Mesenchymal stem cell (in vitro differentiated cells and primary cell): ENCODE data around the gene SPATA22.

ENCODE experiments used
- DNase-seq: peaks from one replicate; pipeline ENCODE4 v3.0.0-alpha.2; 2013
- H2AFZ ChIP-seq: one replicate; pipeline ENCODE4 v1.6.1; 2013; ENCODE audit warnings: low read depth, mild to moderate bottlenecking, control low read depth, inconsistent platforms, low read length, moderate library complexity
- H2AK5ac ChIP-seq: 2 replicates; pipeline ENCODE4 v1.6.1; 2013; ENCODE audit warnings: low read length, moderate library complexity, mild to moderate bottlenecking, inconsistent platforms; ENCODE audit not compliant: severe bottlenecking
- H2BK120ac ChIP-seq: one replicate; pipeline ENCODE4 v1.6.1; 2013; ENCODE audit warnings: low read depth, mild to moderate bottlenecking, inconsistent platforms, low read length, moderate library complexity
- H2BK12ac ChIP-seq, 2 experiments: one replicate each; pipeline ENCODE4 v1.6.1; 2013; ENCODE audit warnings: inconsistent platforms in 2 of 2, low read length in 2 of 2, mild to moderate bottlenecking in 2 of 2, moderate library complexity in 2 of 2, control low read depth in 1 of 2
- H2BK15ac ChIP-seq: one replicate; pipeline ENCODE4 v1.6.1; 2013; ENCODE audit warnings: mild to moderate bottlenecking, low read depth, inconsistent platforms; ENCODE audit not compliant: poor library complexity, severe bottlenecking
- H2BK5ac ChIP-seq: 2 replicates; pipeline ENCODE4 v1.6.1; 2013; ENCODE audit warnings: low read depth, mild to moderate bottlenecking, low read length, control low read depth, inconsistent platforms; ENCODE audit not compliant: poor library complexity, severe bottlenecking
- H3K14ac ChIP-seq, 2 experiments: one replicate each; pipeline ENCODE4 v1.6.1; 2013; ENCODE audit warnings: inconsistent platforms in 2 of 2, low read length in 2 of 2, control low read depth in 1 of 2, mild to moderate bottlenecking in 1 of 2, moderate library complexity in 1 of 2
- H3K18ac ChIP-seq, 2 experiments: one replicate each; pipeline ENCODE4 v1.6.1; 2013; ENCODE audit warnings: inconsistent platforms in 2 of 2, low read length in 2 of 2, control low read depth in 1 of 2, low read depth in 1 of 2, mild to moderate bottlenecking in 1 of 2
- H3K23ac ChIP-seq, 2 experiments: one replicate each; pipeline ENCODE4 v1.6.1; 2013; ENCODE audit warnings: inconsistent platforms in 2 of 2, low read length in 2 of 2, mild to moderate bottlenecking in 2 of 2, moderate library complexity in 2 of 2, control low read depth in 1 of 2
- H3K27ac ChIP-seq: 2 replicates; pipeline ENCODE4 v1.5.1; 2013; ENCODE audit warnings: mild to moderate bottlenecking, moderate library complexity, low read length, control low read depth, inconsistent platforms; ENCODE audit not compliant: poor library complexity, severe bottlenecking
- H3K27me3 ChIP-seq, 2 experiments: 2 replicates each; pipeline versions ENCODE4 v1.6.1 to v1.7.0; 2013; ENCODE audit warnings: low read length in 2 of 2, mild to moderate bottlenecking in 2 of 2, moderate library complexity in 2 of 2, control low read depth in 1 of 2, inconsistent platforms in 1 of 2; ENCODE audit not compliant: control insufficient read depth in 1 of 2, insufficient read depth in 1 of 2
- H3K36me3 ChIP-seq, 2 experiments: 2 replicates each; pipeline versions ENCODE4 v1.6.1 to v1.7.0; 2013; ENCODE audit warnings: low read length in 2 of 2, control low read depth in 1 of 2, inconsistent platforms in 1 of 2, low read depth in 1 of 2, mild to moderate bottlenecking in 1 of 2; ENCODE audit not compliant: insufficient read depth in 2 of 2, control insufficient read depth in 1 of 2
- H3K4ac ChIP-seq, 2 experiments: one replicate each; pipeline ENCODE4 v1.6.1; 2013; ENCODE audit warnings: inconsistent platforms in 2 of 2, low read length in 2 of 2, mild to moderate bottlenecking in 2 of 2, moderate library complexity in 2 of 2, control low read depth in 1 of 2, low read depth in 1 of 2
- H3K4me1 ChIP-seq: 2 replicates; pipeline ENCODE4 v1.6.1; 2013; ENCODE audit warnings: low read depth, low read length, control low read depth; ENCODE audit not compliant: control insufficient read depth, insufficient read depth
- H3K4me2 ChIP-seq: 2 replicates; pipeline ENCODE4 v1.6.1; 2013; ENCODE audit warnings: low read length, mild to moderate bottlenecking, inconsistent platforms; ENCODE audit not compliant: poor library complexity, severe bottlenecking
- H3K4me3 ChIP-seq, 2 experiments: 2 replicates each; pipeline versions ENCODE4 v1.5.1 to v1.7.0; 2013; ENCODE audit warnings: low read length in 2 of 2, mild to moderate bottlenecking in 2 of 2, control low read depth in 1 of 2, low read depth in 1 of 2; ENCODE audit not compliant: insufficient read depth in 1 of 2
- H3K79me1 ChIP-seq: replicated peaks from 2 replicates; pipeline ENCODE4 v1.6.1; 2013; ENCODE audit warnings: mild to moderate bottlenecking, control low read depth, low read length, inconsistent platforms; ENCODE audit not compliant: poor library complexity, severe bottlenecking
- H3K9ac ChIP-seq: 2 replicates; pipeline ENCODE4 v1.7.0; 2013; ENCODE audit warnings: mild to moderate bottlenecking, low read length, moderate library complexity
- H3K9me3 ChIP-seq: 2 replicates; pipeline ENCODE4 v1.7.0; 2013; ENCODE audit warnings: mild to moderate bottlenecking, low read length; ENCODE audit not compliant: control insufficient read depth
- H4K8ac ChIP-seq: one replicate; pipeline ENCODE4 v1.6.1; 2013; ENCODE audit warnings: inconsistent platforms, mild to moderate bottlenecking, low read length, moderate library complexity
- H4K91ac ChIP-seq: one replicate; pipeline ENCODE4 v1.6.1; 2013; ENCODE audit warnings: mild to moderate bottlenecking, low read length, inconsistent platforms
- WGBS: methylation state at CpG from one replicate; pipeline ENCODE4 v1.1.7; 2013; ENCODE audit warnings: mixed read lengths; 5-methylcytosine and 5-hydroxymethylcytosine counted together

Gene SPATA22

DNA sequence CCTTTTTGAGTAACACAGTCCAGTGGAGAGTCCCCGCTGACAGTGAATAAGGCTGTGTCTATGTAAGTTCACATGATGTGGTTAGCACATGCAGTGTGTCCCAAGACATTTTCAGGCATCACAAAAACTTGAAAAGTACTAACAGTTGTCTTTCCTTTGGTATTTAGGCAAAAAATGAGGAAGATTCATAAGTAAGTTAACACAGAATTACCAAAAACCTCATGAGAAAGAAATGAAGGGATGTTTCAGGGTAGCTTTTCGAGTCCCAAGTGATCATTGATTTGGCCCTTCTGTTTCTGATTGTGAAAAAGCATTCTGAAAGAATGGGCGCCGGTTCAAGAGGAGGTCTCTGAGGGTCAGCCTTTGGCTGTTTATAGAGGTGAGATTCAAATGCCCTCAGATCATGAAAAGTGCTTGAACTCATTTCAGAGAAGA is 3.6 kb upstream of the SPATA22 start:
- no peaks in the 10 kb centered on the region for H3K27me3 ChIP-seq
- no peak overlapping the region for H3K18ac ChIP-seq
- no peak overlapping the region for H4K8ac ChIP-seq
- H2AK5ac ChIP-seq = no peak overlapping the region
- H2BK120ac ChIP-seq = no peak overlapping the region
- no peak overlapping the region for H2BK12ac ChIP-seq
- no peak overlapping the region for H2BK15ac ChIP-seq
- H3K79me1 ChIP-seq = no peaks in the 10 kb centered on the region
- H4K91ac ChIP-seq = no peak overlapping the region
- H2BK5ac ChIP-seq = no peak overlapping the region
- H3K23ac ChIP-seq = no peak overlapping the region
- H3K27ac ChIP-seq = no peak overlapping the region
- H3K4me3 ChIP-seq = peak overlapping the region in 1 of 2 experiments; percentile 85
- DNase-seq = no peak
- no peak overlapping the region for H2AFZ ChIP-seq
- H3K4me1 ChIP-seq = no peaks in the 10 kb centered on the region
- peak overlapping the region; percentile 96 for H3K9ac ChIP-seq
- H3K14ac ChIP-seq = no peak overlapping the region
- 83% methylated on average over 4 of the region's 4 CpGs for WGBS
- H3K4me2 ChIP-seq = no peak overlapping the region
- no peaks in the 10 kb centered on the region for H3K9me3 ChIP-seq
- H3K4ac ChIP-seq = no peak overlapping the region
- H3K36me3 ChIP-seq = no peaks in the 10 kb centered on the region

DNA sequence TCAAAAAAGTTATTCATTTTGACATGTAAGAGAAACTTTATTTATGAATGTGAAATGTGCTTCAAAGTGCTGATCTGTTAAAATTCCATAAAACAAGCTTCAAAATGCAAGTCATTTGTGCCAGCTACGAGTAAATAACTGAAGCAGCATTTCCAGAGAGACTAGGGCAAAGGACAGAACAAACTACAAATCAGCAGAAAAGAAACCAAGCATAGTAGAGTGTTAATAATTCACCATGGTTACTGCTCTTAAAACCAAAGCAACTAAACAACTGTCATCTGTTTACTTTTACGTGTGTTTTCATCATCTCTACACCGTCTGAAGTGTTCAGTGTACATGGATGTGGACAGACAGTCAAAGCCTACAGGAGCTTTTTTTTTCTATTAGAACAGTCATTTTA is 2.6 kb upstream of the SPATA22 start:
- Histone ChIP-seq H2BK12ac (no peak overlapping the region), H2AK5ac (no peak overlapping the region), H3K4me2 (no peak overlapping the region), H3K23ac (no peak overlapping the region), H3K36me3 (no peaks in the 10 kb centered on the region), H3K9me3 (no peaks in the 10 kb centered on the region), H3K18ac (no peak overlapping the region), H2BK5ac (no peak overlapping the region), H3K4ac (no peak overlapping the region), H3K79me1 (no peaks in the 10 kb centered on the region), H3K9ac (peak overlapping the region; percentile 96), H3K4me3 (peak overlapping the region in 1 of 2 experiments; percentile 22), H3K27ac (no peak overlapping the region), H3K4me1 (no peaks in the 10 kb centered on the region), H4K8ac (no peak overlapping the region), H3K27me3 (no peaks in the 10 kb centered on the region), H2BK15ac (no peak overlapping the region), H3K14ac (no peak overlapping the region), H2BK120ac (no peak overlapping the region), H2AFZ (no peak overlapping the region), H4K91ac (no peak overlapping the region)
- DNase-seq = peak; percentile 56
- 14% methylated on average over 1 of the region's 3 CpGs for whole genome bisulfite sequencing

DNA sequence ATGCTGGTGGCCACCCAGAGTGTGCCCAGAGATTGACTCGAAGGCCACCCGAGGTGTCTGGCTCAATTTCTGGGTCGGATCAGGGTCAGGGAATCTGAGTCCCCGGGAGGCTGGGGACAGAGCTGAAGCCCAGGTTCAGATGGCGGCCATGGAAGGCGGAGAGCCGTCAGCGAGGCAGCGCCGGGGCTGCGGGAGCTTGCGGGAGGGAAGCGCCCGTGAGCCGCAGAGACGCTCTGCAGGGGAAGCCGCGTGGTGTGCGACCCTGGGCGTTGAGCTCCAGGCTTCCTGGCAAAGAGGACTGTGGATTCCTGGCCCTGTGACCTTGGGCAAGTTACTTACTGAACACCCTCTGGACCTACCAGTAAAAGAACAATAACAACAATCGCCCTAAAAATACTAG is 518 bp upstream of the SPATA22 start:
- no peaks in the 10 kb centered on the region for H3K36me3 ChIP-seq
- H2BK5ac ChIP-seq = no peak overlapping the region
- DNase-seq = no peak
- H2BK15ac ChIP-seq = no peak overlapping the region
- no peak overlapping the region for H3K27ac ChIP-seq
- H3K9ac ChIP-seq = no peak overlapping the region
- no peak overlapping the region for H4K91ac ChIP-seq
- no peak overlapping the region for H3K23ac ChIP-seq
- no peak overlapping the region for H2AK5ac ChIP-seq
- H3K9me3 ChIP-seq = no peaks in the 10 kb centered on the region
- H3K4me1 ChIP-seq = no peaks in the 10 kb centered on the region
- H4K8ac ChIP-seq = no peak overlapping the region
- no peaks in the 10 kb centered on the region for H3K27me3 ChIP-seq
- no peak overlapping the region for H2BK120ac ChIP-seq
- 87% methylated on average over 21 of the region's 21 CpGs for WGBS
- no peaks in the 10 kb centered on the region for H3K79me1 ChIP-seq
- H2AFZ ChIP-seq = no peak overlapping the region
- no peak overlapping the region for H3K14ac ChIP-seq
- no peak overlapping the region for H2BK12ac ChIP-seq
- no peak overlapping the region for H3K4ac ChIP-seq
- no peak overlapping the region for H3K4me2 ChIP-seq
- H3K4me3 ChIP-seq = peak overlapping the region in 1 of 2 experiments; percentile 10
- no peak overlapping the region for H3K18ac ChIP-seq

DNA sequence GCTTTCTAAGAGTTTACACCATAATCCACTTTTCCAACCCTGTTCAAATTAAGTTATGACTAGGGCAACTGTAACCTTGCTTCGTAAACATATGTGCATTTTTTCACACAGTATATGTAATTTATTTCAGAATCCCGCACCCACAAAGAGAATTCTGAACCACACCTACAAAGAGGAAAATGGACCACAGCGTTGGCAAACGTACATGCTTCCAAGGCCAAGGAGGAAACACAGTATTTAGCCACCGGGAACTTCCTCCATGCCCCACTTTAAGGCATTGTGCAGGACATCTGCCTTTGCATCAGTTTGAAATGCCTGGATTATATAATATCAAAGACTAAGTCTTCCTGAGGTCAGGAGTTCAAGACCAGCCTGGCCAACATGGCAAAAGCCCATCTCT is 2.1 kb downstream of the SPATA22 start:
- Histone ChIP-seq H3K4ac (no peak overlapping the region), H3K18ac (no peak overlapping the region), H3K36me3 (no peaks in the 10 kb centered on the region), H4K8ac (no peak overlapping the region), H3K4me3 (no peak overlapping the region), H2BK15ac (no peak overlapping the region), H3K14ac (no peak overlapping the region), H2BK120ac (no peak overlapping the region), H3K79me1 (no peaks in the 10 kb centered on the region), H3K9ac (no peak overlapping the region), H2BK12ac (no peak overlapping the region), H3K4me2 (no peak overlapping the region), H2AK5ac (no peak overlapping the region), H3K4me1 (no peaks in the 10 kb centered on the region), H3K27ac (no peak overlapping the region), H2BK5ac (no peak overlapping the region), H3K9me3 (no peaks in the 10 kb centered on the region), H3K23ac (no peak overlapping the region), H2AFZ (no peak overlapping the region), H4K91ac (no peak overlapping the region), H3K27me3 (no peaks in the 10 kb centered on the region)
- 75% methylated on average over 5 of the region's 5 CpGs for WGBS
- no peak for DNase-seq
